Right lobe of liver (tissue), 4 donors: ENCODE measurements around the gene SMIM13.

ENCODE experiments used
- CTCF ChIP-seq, 4 donors: fragments of 200-600 bp in 3 of 4; fragments of 450-650 bp in 1 of 4; IDR thresholded peaks; one replicate each; pipeline versions ENCODE4 v1.5.1 to v1.8.0; 2016 to 2022; ENCODE audit warnings: antibody characterized with exemption in 4 of 4, mild to moderate bottlenecking in 2 of 4
- POLR2A ChIP-seq: fragments of 450-650 bp; IDR thresholded peaks from one replicate; pipeline ENCODE4 v1.6.1; 2017; ENCODE audit warnings: antibody characterized with exemption, mild to moderate bottlenecking
- donor health status: DM: no; HTN: no; CAD: no.
- donor health status: DM: no; HTN: no; CAD: no.
- donor health status: DM: no; HTN: yes; CAD: no.

GRCh38 chr6:11113038-11113437 lies 19.4 kb downstream of the SMIM13 start:
- TF ChIP-seq CTCF (IDR thresholded peaks at IDR 0.05), result no peak
- TF ChIP-seq POLR2A, result no peak
